Omental fat pad (tissue), 4 donors: ENCODE data around the gene TUFM. TPM values are rescaled to one million over a fixed set of nuclear protein-coding genes. Genes with fewer than 3 reads are reported as not detected.
"Not testable (repeated sequence)": the region's sequence is repeated elsewhere in the genome, so short reads cannot be mapped to it uniquely, and the experiment has no call there.

ENCODE experiments used
- ATAC-seq: fragments of 150-250 bp; one replicate; pipeline ENCODE4 v1.9.1; 2016; ENCODE audit warnings: mild to moderate bottlenecking, moderate library complexity; ENCODE audit not compliant: low FRiP score
- DNase-seq: peaks from one replicate; pipeline ENCODE4 v3.0.0-alpha.2; 2019; ENCODE audit warnings: low spot score
- total RNA-seq, 4 donors: library from RNA; depleted of rRNA; stranded (reverse); fragments of >200 nt; gene quantifications; one replicate each; pipeline ENCODE4 v1.1.0, GENCODE V29; 2016
- TF ChIP-seq, protein P1 (sequence below), 3 donors: fragments of 450-650 bp; IDR thresholded peaks; one replicate each; pipeline ENCODE4 v1.5.1; 2016 to 2017; ENCODE audit warnings: antibody characterized with exemption in 3 of 3, mild to moderate bottlenecking in 3 of 3, moderate library complexity in 2 of 3

The TUFM gene
- total RNA-seq, 4 donors from 2014 or later = 93.2 to 133 (median 103) TPM

DNA sequence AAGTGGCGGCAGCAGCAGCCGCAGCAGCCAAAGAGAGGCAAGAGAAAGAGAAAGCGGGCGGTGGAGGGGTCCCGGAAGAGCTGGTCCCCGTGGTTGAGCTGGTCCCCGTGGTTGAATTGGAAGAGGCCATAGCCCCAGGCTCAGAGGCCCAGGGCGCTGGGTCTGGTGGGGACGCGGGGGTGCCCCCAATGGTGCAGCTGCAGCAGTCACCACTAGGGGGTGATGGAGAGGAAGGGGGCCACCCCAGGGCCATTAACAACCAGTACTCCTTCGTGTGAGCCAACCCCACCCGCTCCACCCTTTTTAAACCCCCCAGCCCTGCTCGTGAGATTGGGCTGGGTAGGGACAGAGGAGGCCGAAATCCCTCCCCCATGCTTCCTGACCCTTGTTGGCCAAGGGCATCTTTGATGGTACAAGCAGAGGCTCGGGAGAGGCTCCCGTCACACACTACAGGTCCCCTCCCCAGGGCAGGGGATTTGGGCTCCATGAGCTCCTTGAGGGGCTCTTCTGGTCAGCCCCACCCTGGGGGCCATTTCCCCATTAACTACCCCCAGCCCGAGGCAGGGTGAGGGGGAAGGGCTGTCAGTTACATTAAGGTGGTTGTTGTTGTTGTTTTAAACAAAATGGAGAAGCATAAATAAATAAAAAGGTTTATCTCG, 27.5 kb upstream of the TUFM start:
- ATAC-seq (no peak), DNase-seq (no peak)
- TF ChIP-seq, protein P1, sequence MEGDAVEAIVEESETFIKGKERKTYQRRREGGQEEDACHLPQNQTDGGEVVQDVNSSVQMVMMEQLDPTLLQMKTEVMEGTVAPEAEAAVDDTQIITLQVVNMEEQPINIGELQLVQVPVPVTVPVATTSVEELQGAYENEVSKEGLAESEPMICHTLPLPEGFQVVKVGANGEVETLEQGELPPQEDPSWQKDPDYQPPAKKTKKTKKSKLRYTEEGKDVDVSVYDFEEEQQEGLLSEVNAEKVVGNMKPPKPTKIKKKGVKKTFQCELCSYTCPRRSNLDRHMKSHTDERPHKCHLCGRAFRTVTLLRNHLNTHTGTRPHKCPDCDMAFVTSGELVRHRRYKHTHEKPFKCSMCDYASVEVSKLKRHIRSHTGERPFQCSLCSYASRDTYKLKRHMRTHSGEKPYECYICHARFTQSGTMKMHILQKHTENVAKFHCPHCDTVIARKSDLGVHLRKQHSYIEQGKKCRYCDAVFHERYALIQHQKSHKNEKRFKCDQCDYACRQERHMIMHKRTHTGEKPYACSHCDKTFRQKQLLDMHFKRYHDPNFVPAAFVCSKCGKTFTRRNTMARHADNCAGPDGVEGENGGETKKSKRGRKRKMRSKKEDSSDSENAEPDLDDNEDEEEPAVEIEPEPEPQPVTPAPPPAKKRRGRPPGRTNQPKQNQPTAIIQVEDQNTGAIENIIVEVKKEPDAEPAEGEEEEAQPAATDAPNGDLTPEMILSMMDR (IDR thresholded peaks at IDR 0.05) = no peak

DNA sequence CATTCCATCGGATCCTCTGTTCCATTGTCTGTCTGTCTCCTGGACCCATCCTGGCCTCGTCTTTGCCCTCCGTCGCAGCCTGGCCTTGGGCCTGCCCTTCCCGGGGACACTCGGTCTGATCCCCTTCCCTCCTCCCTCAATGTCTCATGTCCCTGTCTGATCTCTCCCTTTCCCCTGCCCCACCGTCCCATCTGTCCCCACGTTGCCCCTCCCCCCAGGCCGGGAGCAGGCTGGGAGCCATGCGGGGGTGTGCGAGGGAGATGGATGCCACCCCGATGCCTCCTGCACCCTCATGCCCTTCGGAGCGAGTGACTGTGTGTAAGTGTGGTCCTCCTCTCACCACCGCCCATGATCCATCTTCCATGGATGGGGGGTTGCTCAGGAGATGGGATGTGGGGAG, 26.8 kb upstream of the TUFM start:
- TF ChIP-seq, protein P1 (IDR thresholded peaks at IDR 0.05) = no peak
- no peak for ATAC-seq
- no peak for DNase-seq

DNA sequence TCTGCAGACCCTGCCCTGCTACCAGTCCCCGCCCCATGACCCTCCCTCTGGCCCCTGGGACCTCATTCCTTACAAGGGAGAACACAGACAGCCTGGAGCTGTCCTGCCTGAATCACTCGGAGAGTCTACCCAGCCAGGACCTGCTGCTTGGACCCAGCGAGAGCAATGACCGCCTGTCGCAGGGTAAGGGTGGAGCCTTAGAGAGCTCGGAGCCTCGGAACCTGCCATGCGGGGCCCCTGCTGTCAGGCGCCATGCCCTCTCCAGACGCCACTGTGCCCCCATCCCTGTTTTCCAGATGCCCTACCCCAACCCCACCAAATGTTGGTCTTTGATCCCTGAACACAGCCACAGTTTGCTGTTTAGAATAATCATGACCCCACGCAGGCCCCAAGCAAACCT, 23.1 kb upstream of the TUFM start:
- DNase-seq = no peak
- TF ChIP-seq, protein P1 (IDR thresholded peaks at IDR 0.05) = no peak
- ATAC-seq = no peak

DNA sequence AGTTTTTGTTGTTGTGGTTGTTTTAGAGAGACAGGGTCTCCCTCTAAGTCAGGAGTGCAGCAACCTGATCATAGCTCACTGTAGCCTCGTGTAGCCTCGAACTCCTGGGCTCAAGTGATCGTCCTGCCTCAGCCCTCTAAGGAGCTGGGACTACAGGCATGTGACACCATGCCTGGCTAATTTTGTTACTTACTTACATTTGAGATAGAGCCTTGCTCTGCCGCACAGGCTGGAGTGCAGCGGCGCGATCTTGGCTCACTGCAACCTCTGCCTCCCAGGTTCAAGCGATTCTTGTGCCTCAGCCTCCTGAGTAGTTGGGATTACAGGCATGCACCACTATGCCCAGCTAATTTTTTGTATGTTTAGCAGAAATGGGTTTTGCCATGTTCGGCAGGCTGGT, 21.5 kb upstream of the TUFM start:
- DNase-seq, ATAC-seq: not testable (repeated sequence)

- DNase-seq = no peak
- TF ChIP-seq, protein P1 (IDR thresholded peaks at IDR 0.05) = no peak
Measured at GRCh38 chr16:28867241-28867640, 21.1 kb upstream of the TUFM start.

GRCh38 chr16:28866454-28866804, 20.3 kb upstream of the TUFM start:
- TF ChIP-seq, protein P1 (IDR thresholded peaks at IDR 0.05) = no peak
- DNase-seq (no peak), ATAC-seq (no peak)

More at GRCh38 chr16:28867241-28867640, 21.1 kb upstream of the TUFM start:
- ATAC-seq = no peak

GRCh38 chr16:28865722-28866453, 19.7 kb upstream of the TUFM start:
- DNase-seq (no peak), ATAC-seq (no peak)
- TF ChIP-seq, protein P1 (IDR thresholded peaks at IDR 0.05) = no peak
